ENCODE measurements around the gene PKD1L1. TPM values are rescaled to one million over a fixed set of nuclear protein-coding genes. Genes with fewer than 3 reads are reported as not detected.

PKD1L1 gene
- total RNA-seq, 1 experiment from 2014 or later = not detected

DNA sequence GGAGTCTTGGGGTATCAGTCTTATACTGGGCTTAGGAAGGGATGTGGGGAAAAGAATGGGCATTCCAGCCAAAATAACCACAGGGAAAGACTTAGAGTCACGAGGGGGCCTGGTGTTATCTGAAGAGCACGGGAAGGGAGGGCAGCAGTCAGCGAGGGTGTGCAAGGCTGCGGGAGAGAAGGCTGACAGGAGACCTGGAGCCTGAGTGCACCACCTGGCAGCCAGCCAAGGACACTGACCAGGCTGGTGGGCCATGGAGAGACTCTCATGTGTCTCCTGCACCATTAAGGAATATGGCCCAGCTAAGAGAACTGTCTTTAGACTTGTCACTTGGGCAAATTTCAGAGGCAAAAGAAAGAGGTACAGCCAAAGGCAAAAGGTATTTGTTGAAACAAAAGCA is 69.6 kb downstream of the PKD1L1 start:
- DNase-seq (ENCODE audit: unreplicated experiment) = no peak
- Mint-ChIP-seq H3K27me3 (ENCODE audit: insufficient read depth, unreplicated experiment) (no peaks in the 10 kb centered on the region), H3K4me1 (ENCODE audit: insufficient read depth, unreplicated experiment) (no peaks in the 10 kb centered on the region), H3K4me3 (ENCODE audit: unreplicated experiment) (no peak overlapping the region), H3K9me3 (ENCODE audit: unreplicated experiment) (no peaks in the 10 kb centered on the region), H3K36me3 (ENCODE audit: insufficient read depth, unreplicated experiment) (no peaks in the 10 kb centered on the region), H3K27ac (ENCODE audit: low read depth, unreplicated experiment) (no peak overlapping the region)
- intact Hi-C loops (cut with micrococcal nuclease) = no loop called here
- TF ChIP-seq, protein P1, sequence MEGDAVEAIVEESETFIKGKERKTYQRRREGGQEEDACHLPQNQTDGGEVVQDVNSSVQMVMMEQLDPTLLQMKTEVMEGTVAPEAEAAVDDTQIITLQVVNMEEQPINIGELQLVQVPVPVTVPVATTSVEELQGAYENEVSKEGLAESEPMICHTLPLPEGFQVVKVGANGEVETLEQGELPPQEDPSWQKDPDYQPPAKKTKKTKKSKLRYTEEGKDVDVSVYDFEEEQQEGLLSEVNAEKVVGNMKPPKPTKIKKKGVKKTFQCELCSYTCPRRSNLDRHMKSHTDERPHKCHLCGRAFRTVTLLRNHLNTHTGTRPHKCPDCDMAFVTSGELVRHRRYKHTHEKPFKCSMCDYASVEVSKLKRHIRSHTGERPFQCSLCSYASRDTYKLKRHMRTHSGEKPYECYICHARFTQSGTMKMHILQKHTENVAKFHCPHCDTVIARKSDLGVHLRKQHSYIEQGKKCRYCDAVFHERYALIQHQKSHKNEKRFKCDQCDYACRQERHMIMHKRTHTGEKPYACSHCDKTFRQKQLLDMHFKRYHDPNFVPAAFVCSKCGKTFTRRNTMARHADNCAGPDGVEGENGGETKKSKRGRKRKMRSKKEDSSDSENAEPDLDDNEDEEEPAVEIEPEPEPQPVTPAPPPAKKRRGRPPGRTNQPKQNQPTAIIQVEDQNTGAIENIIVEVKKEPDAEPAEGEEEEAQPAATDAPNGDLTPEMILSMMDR (IDR thresholded peaks at IDR 0.05; ENCODE audit: unreplicated experiment) = no peak
- ChIA-PET POLR2A (no interaction called here), CTCF (no interaction called here)
- no TSS peak for BruUV-seq (replicated peaks)

DNA sequence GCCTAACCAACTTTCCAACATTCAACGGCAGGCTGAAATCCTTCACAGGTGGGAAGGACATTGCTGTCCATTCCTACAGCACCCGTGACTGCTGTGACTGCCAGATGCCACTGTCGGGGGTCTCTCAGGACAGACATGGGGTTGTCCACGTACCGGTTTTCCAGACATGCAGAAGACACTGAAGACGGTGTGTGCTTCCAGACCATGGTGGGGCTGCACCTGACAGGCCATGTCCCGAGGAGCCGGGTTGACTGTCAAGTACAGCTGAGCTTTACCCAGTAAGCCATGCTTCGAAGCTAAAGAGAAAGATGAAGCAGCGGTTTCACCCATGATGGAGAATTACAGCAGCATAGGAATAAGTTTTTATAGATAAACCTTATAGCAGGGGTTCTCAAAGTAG is 70.9 kb downstream of the PKD1L1 start:
- TF ChIP-seq, protein P1 (IDR thresholded peaks at IDR 0.05; ENCODE audit: unreplicated experiment) = no peak
- Mint-ChIP-seq H3K27ac (ENCODE audit: low read depth, unreplicated experiment) (no peak overlapping the region), H3K36me3 (ENCODE audit: insufficient read depth, unreplicated experiment) (no peaks in the 10 kb centered on the region), H3K27me3 (ENCODE audit: insufficient read depth, unreplicated experiment) (peaks cover 2% of the 10 kb centered on the region), H3K4me1 (ENCODE audit: insufficient read depth, unreplicated experiment) (no peaks in the 10 kb centered on the region), H3K9me3 (ENCODE audit: unreplicated experiment) (no peaks in the 10 kb centered on the region), H3K4me3 (ENCODE audit: unreplicated experiment) (no peak overlapping the region)
- CTCF ChIA-PET = no interaction called here
- POLR2A ChIA-PET = no interaction called here
- intact Hi-C loops (cut with micrococcal nuclease) = no loop called here
- DNase-seq (ENCODE audit: unreplicated experiment) = no peak
- BruUV-seq (replicated peaks) = no TSS peak

DNA sequence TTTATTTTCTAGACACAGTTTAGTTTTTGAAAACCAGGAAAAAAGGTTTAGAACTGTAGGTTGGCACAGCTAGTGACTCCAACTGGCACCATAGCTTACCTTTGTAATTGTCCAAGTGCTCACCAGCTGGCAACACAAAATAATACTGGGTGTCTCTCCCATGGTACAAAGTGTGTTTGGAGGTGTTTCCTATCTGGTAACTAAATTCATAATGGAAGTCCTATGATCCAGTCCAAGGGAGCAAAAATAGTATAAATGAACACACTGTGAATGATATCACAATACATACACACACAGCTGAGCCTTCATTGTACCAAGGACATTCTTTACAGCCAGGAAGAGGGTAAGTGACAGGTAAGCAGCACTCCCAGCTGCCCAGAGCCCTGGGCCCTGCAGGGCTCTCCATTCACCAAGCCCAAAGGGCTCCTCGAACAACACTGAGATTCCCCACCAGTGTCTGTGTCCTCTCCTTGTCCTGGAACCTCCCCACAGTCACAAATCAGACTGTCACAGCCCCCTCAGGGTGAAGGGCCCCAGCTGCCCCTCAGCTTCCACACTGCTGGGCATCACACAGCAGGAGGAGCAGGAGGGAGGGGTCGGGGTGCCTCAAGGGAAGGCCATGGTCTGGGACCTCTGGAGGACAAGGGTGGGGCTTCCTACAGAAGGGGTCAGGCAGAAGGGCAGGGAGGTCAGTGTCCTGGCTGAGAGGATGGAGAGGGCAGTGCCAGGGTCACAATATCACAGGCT is 72.1 kb downstream of the PKD1L1 start:
- H3K4me1 Mint-ChIP-seq (ENCODE audit: insufficient read depth, unreplicated experiment) = no peaks in the 10 kb centered on the region
- no peaks in the 10 kb centered on the region for H3K9me3 Mint-ChIP-seq (ENCODE audit: unreplicated experiment)
- peaks cover 13% of the 10 kb centered on the region for H3K27me3 Mint-ChIP-seq (ENCODE audit: insufficient read depth, unreplicated experiment)
- no peaks in the 10 kb centered on the region for H3K36me3 Mint-ChIP-seq (ENCODE audit: insufficient read depth, unreplicated experiment)
- H3K27ac Mint-ChIP-seq (ENCODE audit: low read depth, unreplicated experiment) = no peak overlapping the region
- CTCF ChIA-PET = no interaction called here
- H3K4me3 Mint-ChIP-seq (ENCODE audit: unreplicated experiment) = no peak overlapping the region
- intact Hi-C loops (cut with micrococcal nuclease) = no loop called here
- TF ChIP-seq, protein P1 (IDR thresholded peaks at IDR 0.05; ENCODE audit: unreplicated experiment) = no peak
- BruUV-seq (replicated peaks) = no TSS peak
- DNase-seq (ENCODE audit: unreplicated experiment) = no peak
- POLR2A ChIA-PET = no interaction called here

DNA sequence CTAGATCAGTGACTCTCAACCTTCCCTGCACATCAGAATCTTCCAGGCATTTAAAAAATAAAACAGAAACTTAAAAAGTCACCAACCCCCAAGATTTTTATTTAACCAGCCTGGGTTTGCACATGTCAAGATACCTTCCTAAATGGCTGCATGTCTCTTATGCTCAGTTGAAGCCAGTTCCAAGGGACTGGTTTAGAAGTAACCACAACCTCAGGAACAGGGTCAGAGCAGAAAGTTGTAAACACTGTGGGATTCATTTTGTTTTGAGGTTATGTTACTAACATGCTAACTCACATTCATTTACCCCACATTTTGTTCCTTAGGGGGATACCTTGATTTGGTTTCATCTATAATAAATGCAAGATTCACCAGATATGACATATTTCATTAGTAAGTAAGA is 72.9 kb downstream of the PKD1L1 start:
- no TSS peak for BruUV-seq (replicated peaks)
- Mint-ChIP-seq H3K4me1 (ENCODE audit: insufficient read depth, unreplicated experiment) (no peaks in the 10 kb centered on the region), H3K27ac (ENCODE audit: low read depth, unreplicated experiment) (no peak overlapping the region), H3K36me3 (ENCODE audit: insufficient read depth, unreplicated experiment) (no peaks in the 10 kb centered on the region), H3K4me3 (ENCODE audit: unreplicated experiment) (no peak overlapping the region), H3K9me3 (ENCODE audit: unreplicated experiment) (no peaks in the 10 kb centered on the region), H3K27me3 (ENCODE audit: insufficient read depth, unreplicated experiment) (peaks cover 20% of the 10 kb centered on the region)
- TF ChIP-seq, protein P1 (IDR thresholded peaks at IDR 0.05; ENCODE audit: unreplicated experiment) = no peak
- no peak for DNase-seq (ENCODE audit: unreplicated experiment)
- intact Hi-C loops (cut with micrococcal nuclease) = no loop called here
- CTCF ChIA-PET = no interaction called here
- POLR2A ChIA-PET = no interaction called here

Data from MCF 10A (cell line).